RWPE1 (cell line): Measurements from ENCODE around the gene ABCA2.

Source experiments
- CTCF ChIA-PET: fragments of 350-600 bp; sonication (Branson Sonifier 250); formaldehyde crosslinking; extraction: SDS; loops from one replicate; lab custom pipeline; 2021; lab: Yijun Ruan, JAX
- POLR2A ChIA-PET: fragments of 400-600 bp; formaldehyde crosslinking; extraction: SDS; loops from one replicate; lab custom pipeline; 2020; ENCODE audit warnings: antibody characterized with exemption; ENCODE audit not compliant: low non-redundant PET; lab: Yijun Ruan, JAX
- DNase-seq: peaks from one replicate; pipeline ENCODE4 v3.0.0; 2012; ENCODE audit warnings: low spot score
- H3K27ac ChIP-seq: fragments of 450-650 bp; 2 replicates; pipeline ENCODE4 v1.5.1; 2017
- CTCF ChIP-seq: fragments of 450-650 bp; conservative IDR thresholded peaks from 2 replicates; pipeline ENCODE4 v1.5.1; 2017; ENCODE audit warnings: low read depth, mild to moderate bottlenecking

The ABCA2 gene

GRCh38 chr9:136958898-136959850 lies 68.9 kb downstream of the ABCA2 start:
- TF ChIP-seq CTCF, result no peak
- CTCF ChIA-PET, result interaction anchor here (1.4 kb wide), 1 partner anchor 70 kb away, joined by 4 read pairs; no protein-coding TSS in a partner anchor
- H3K27ac ChIP-seq, result peak overlapping the region; percentile 27; the same call in 1 of the 2 replicates
- POLR2A ChIA-PET, result no interaction called here
- no peak for DNase-seq

- no peak for DNase-seq
- no peak for TF ChIP-seq CTCF
- ChIA-PET CTCF (interaction anchor here (1.4 kb wide), 1 partner anchor 71 kb away, joined by 4 read pairs; no protein-coding TSS in a partner anchor), POLR2A (no interaction called here)
- no peak overlapping the region for H3K27ac ChIP-seq
Measured at GRCh38 chr9:136958473-136958872, 69.6 kb downstream of the ABCA2 start.

GRCh38 chr9:136957901-136958300 lies 70.1 kb downstream of the ABCA2 start:
- CTCF ChIA-PET, result interaction anchor here (1.4 kb wide), 1 partner anchor 71 kb away, joined by 4 read pairs; no protein-coding TSS in a partner anchor
- POLR2A ChIA-PET, result no interaction called here
- H3K27ac ChIP-seq, result no peak overlapping the region
- DNase-seq, result no peak
- TF ChIP-seq CTCF, result no peak

GRCh38 chr9:136957461-136957860 lies 70.6 kb downstream of the ABCA2 start:
- no peak for DNase-seq
- no peak for TF ChIP-seq CTCF
- ChIA-PET POLR2A (no interaction called here), CTCF (no interaction called here)
- no peak overlapping the region for H3K27ac ChIP-seq
